Thymus (tissue), 11 donors: ENCODE measurements around the gene S100A16. TPM values are rescaled to one million over a fixed set of nuclear protein-coding genes. Genes with fewer than 3 reads are reported as not detected.
"Not testable (repeated sequence)": the region's sequence is repeated elsewhere in the genome, so short reads cannot be mapped to it uniquely, and the experiment has no call there.

Experiments used
- DNase-seq, 9 donors: peaks; one replicate each; pipeline ENCODE4 v3.0.0-alpha.2; 2013; ENCODE audit warnings: low spot score in 9 of 9, low read depth in 6 of 9, missing footprints in 1 of 9
- H3K27ac ChIP-seq, 2 donors: one replicate each; pipeline ENCODE4 v1.5.1; 2013; ENCODE audit warnings: control low read depth in 1 of 2, low read depth in 1 of 2, low read length in 1 of 2, mild to moderate bottlenecking in 1 of 2, moderate library complexity in 1 of 2
- H3K27me3 ChIP-seq, 2 donors: one replicate each; pipeline ENCODE4 v1.5.1; 2013; ENCODE audit warnings: low read length in 1 of 2; ENCODE audit not compliant: control insufficient read depth in 2 of 2, insufficient read depth in 1 of 2
- H3K36me3 ChIP-seq, 2 donors: one replicate each; pipeline ENCODE4 v1.5.1; 2013; ENCODE audit warnings: low read length in 1 of 2, mild to moderate bottlenecking in 1 of 2, moderate library complexity in 1 of 2; ENCODE audit not compliant: control insufficient read depth in 2 of 2, insufficient read depth in 2 of 2
- H3K4me1 ChIP-seq, 2 donors: one replicate each; pipeline ENCODE4 v1.5.1; 2013; ENCODE audit warnings: low read length in 2 of 2; ENCODE audit not compliant: control insufficient read depth in 2 of 2, insufficient read depth in 2 of 2
- H3K4me3 ChIP-seq, 2 donors: one replicate each; pipeline ENCODE4 v1.5.1; 2013; ENCODE audit warnings: low read length in 2 of 2, control low read depth in 1 of 2, mild to moderate bottlenecking in 1 of 2
- H3K9me3 ChIP-seq, 2 donors: one replicate each; pipeline ENCODE4 v1.5.1; 2013; ENCODE audit warnings: low read length in 1 of 2, mild to moderate bottlenecking in 1 of 2; ENCODE audit not compliant: control insufficient read depth in 2 of 2, insufficient read depth in 1 of 2
- WGBS: extraction: QIAGEN DNeasy Blood & Tissue Kit; methylation state at CpG from one replicate; pipeline ENCODE4 v1.1.7; 2013; 5-methylcytosine and 5-hydroxymethylcytosine counted together
- polyA plus RNA-seq: library from polyadenylated mRNA; stranded (reverse); fragments of 200-250 nt; gene quantifications from one replicate; pipeline ENCODE4 v1.2.3, GENCODE V29; 2013
- total RNA-seq: library from RNA; stranded (reverse); fragments of 120-200 nt; gene quantifications from one replicate; pipeline ENCODE4 v1.2.4, GENCODE V29; 2013
- donor health status: healthy.

S100A16 gene
- total and polyA plus RNA-seq, 2 donors: 28.8 to 128 TPM

- Histone ChIP-seq H3K9me3 (no peaks in the 10 kb centered on the region), H3K27me3 (no peaks in the 10 kb centered on the region), H3K36me3 (no peaks in the 10 kb centered on the region), H3K4me3 (no peak overlapping the region), H3K27ac (no peak overlapping the region), H3K4me1 (peaks cover 0 to 32% of the 10 kb centered on the region in 2 donors)
- WGBS: 23% methylated on average over 25 of the region's 25 CpGs
- peak; percentile 48 to 81 (median 57) for DNase-seq
These were observed 44.4 kb downstream of the S100A16 start for GRCh38 chr1:153568367-153569099.

- Histone ChIP-seq H3K36me3 (no peaks in the 10 kb centered on the region), H3K4me1 (peaks cover 0 to 33% of the 10 kb centered on the region in 2 donors), H3K4me3 (no peak overlapping the region), H3K27ac (no peak overlapping the region), H3K9me3 (no peaks in the 10 kb centered on the region), H3K27me3 (no peaks in the 10 kb centered on the region)
- 95% methylated on average over 22 of the region's 22 CpGs for WGBS
- DNase-seq: no peak
These were observed 45.1 kb downstream of the S100A16 start for GRCh38 chr1:153567621-153568366.

- peak in 4 of 9 donors; percentile 33 to 56 (median 42) for DNase-seq
- WGBS: 62% methylated on average over 16 of the region's 16 CpGs
- no peaks in the 10 kb centered on the region for H3K27me3 ChIP-seq
- H3K27ac ChIP-seq: peak overlapping the region; percentile 57 to 88
- H3K9me3 ChIP-seq: no peaks in the 10 kb centered on the region
- no peaks in the 10 kb centered on the region for H3K36me3 ChIP-seq
- no peak overlapping the region for H3K4me3 ChIP-seq
- peaks cover 0 to 33% of the 10 kb centered on the region in 2 donors for H3K4me1 ChIP-seq
These were observed 46.2 kb downstream of the S100A16 start for GRCh38 chr1:153566414-153567371.

- H3K4me1 ChIP-seq: peaks cover 0 to 33% of the 10 kb centered on the region in 2 donors
- H3K27ac ChIP-seq: peak within 1 kb of the TSS; percentile 57 to 88
- no peak for DNase-seq
- no peaks in the 10 kb centered on the region for H3K36me3 ChIP-seq
- WGBS: 68% methylated on average over 8 of the region's 8 CpGs
- H3K9me3 ChIP-seq: no peaks in the 10 kb centered on the region
- no peaks in the 10 kb centered on the region for H3K27me3 ChIP-seq
- H3K4me3 ChIP-seq: no peak within 1 kb of the TSS
These were observed 47.2 kb downstream of the S100A16 start, which contains the start of gene S100A2 for GRCh38 chr1:153565529-153566374. TSS of gene S100A2 (minus strand) at chr1:153565844. CDS start at chr1:153563877, 1,967 bp downstream.

- Histone ChIP-seq H3K27ac (no peak overlapping the region), H3K27me3 (no peaks in the 10 kb centered on the region)
- 97% methylated on average over 7 of the region's 7 CpGs for WGBS
These were observed 48.9 kb downstream of the S100A16 start for GRCh38 chr1:153563991-153564390.

GRCh38 chr1:153563483-153563901, 49.4 kb downstream of the S100A16 start:
- no peaks in the 10 kb centered on the region for H3K36me3 ChIP-seq
- no peak overlapping the region for H3K27ac ChIP-seq
- WGBS: 94% methylated on average over 6 of the region's 6 CpGs
- H3K9me3 ChIP-seq: no peaks in the 10 kb centered on the region
- no peak overlapping the region for H3K4me3 ChIP-seq
- no peak for DNase-seq
- peaks cover 0 to 29% of the 10 kb centered on the region in 2 donors for H3K4me1 ChIP-seq
- H3K27me3 ChIP-seq: no peaks in the 10 kb centered on the region

More at GRCh38 chr1:153563991-153564390, 48.9 kb downstream of the S100A16 start:
- H3K36me3 ChIP-seq: no peaks in the 10 kb centered on the region
- H3K4me3 ChIP-seq: no peak overlapping the region
- peaks cover 0 to 33% of the 10 kb centered on the region in 2 donors for H3K4me1 ChIP-seq
- no peaks in the 10 kb centered on the region for H3K9me3 ChIP-seq
- no peak for DNase-seq

GRCh38 chr1:153562021-153562420, 50.9 kb downstream of the S100A16 start:
- not testable (repeated sequence) for H3K4me3 ChIP-seq, H3K36me3 ChIP-seq, H3K9me3 ChIP-seq, DNase-seq, H3K27me3 ChIP-seq, H3K27ac ChIP-seq
- 98% methylated on average over 3 of the region's 3 CpGs for WGBS
- H3K4me1 ChIP-seq: peaks cover 0 to 21% of the 10 kb centered on the region in 2 donors

- H3K4me3 ChIP-seq: no peak overlapping the region
- WGBS: 98% methylated on average over 3 of the region's 3 CpGs
- no peaks in the 10 kb centered on the region for H3K27me3 ChIP-seq
- DNase-seq: no peak
- H3K27ac ChIP-seq: no peak overlapping the region
- peaks cover 0 to 16% of the 10 kb centered on the region in 2 donors for H3K4me1 ChIP-seq
- H3K9me3 ChIP-seq: no peaks in the 10 kb centered on the region
- H3K36me3 ChIP-seq: no peaks in the 10 kb centered on the region
These were observed 51.4 kb downstream of the S100A16 start for GRCh38 chr1:153561466-153561985.
